Activated CD8-positive, alpha-beta T cell treated with anti-CD3 and anti-CD28 coated beads for 36 hours (primary cell): ENCODE results near the gene DDRGK1. TPM values are rescaled to one million over a fixed set of nuclear protein-coding genes. Genes with fewer than 3 reads are reported as not detected.

ENCODE experiments used
- ATAC-seq: fragments of 200-7000 bp; cut with Tn5 transposase; one replicate; pipeline ENCODE4 v1.10.0; 2021; ENCODE audit warnings: mild to moderate bottlenecking, moderate library complexity
- CTCF ChIA-PET: fragments of 350-600 bp; sonication (Branson Sonifier 250); formaldehyde crosslinking; loops from one replicate; lab custom pipeline; 2021; ENCODE audit warnings: antibody characterized with exemption; lab: Charles Lee
- POLR2A ChIA-PET: fragments of 350-600 bp; sonication (Branson Sonifier 250); formaldehyde crosslinking; loops from one replicate; lab custom pipeline; 2021; ENCODE audit warnings: antibody characterized with exemption; lab: Charles Lee
- DNase-seq: peaks from one replicate; pipeline ENCODE4 v3.0.0-alpha.2; 2020
- H3K27ac Mint-ChIP-seq: one replicate; pipeline ENCODE4 v1.8.0; 2021; ENCODE audit warnings: mild to moderate bottlenecking, mixed read lengths
- H3K27me3 Mint-ChIP-seq: one replicate; pipeline ENCODE4 v1.8.0; 2021; ENCODE audit warnings: mixed read lengths
- H3K36me3 Mint-ChIP-seq: one replicate; pipeline ENCODE4 v1.8.0; 2021; ENCODE audit warnings: low read depth, mixed read lengths
- H3K4me1 Mint-ChIP-seq: one replicate; pipeline ENCODE4 v1.8.0; 2021; ENCODE audit warnings: low read depth, mixed read lengths
- H3K4me3 Mint-ChIP-seq: one replicate; pipeline ENCODE4 v1.8.0; 2021; ENCODE audit warnings: mild to moderate bottlenecking, moderate library complexity, mixed read lengths
- H3K9me3 Mint-ChIP-seq: one replicate; pipeline ENCODE4 v1.8.0; 2021; ENCODE audit warnings: mixed read lengths
- CTCF ChIP-seq: fragments of 200-600 bp; IDR thresholded peaks from one replicate; pipeline ENCODE4 v1.8.0; 2022; ENCODE audit warnings: antibody characterized with exemption, mild to moderate bottlenecking
- intact Hi-C: fragments of 100-400 bp; cut with micrococcal nuclease; formaldehyde crosslinking; loops from one replicate; pipeline ENCODE4 v1.10.0; 2022
- total RNA-seq, 2 experiments: library from RNA; stranded (reverse); gene quantifications; one replicate each; pipeline ENCODE4 v1.2.3, GENCODE V29; 2021

DDRGK1 gene
- total RNA-seq, 2 experiments from 2014 or later, result 50.1 to 54.1 TPM

GRCh38 chr20:3174442-3175261 lies 29.8 kb downstream of the DDRGK1 start:
- no peak for TF ChIP-seq CTCF
- H3K4me3 Mint-ChIP-seq, result peak overlapping the region; percentile 81
- H3K27ac Mint-ChIP-seq, result no peak overlapping the region
- peaks cover 13% of the 10 kb centered on the region for H3K27me3 Mint-ChIP-seq
- H3K4me1 Mint-ChIP-seq, result peaks cover 13% of the 10 kb centered on the region
- no peak for ATAC-seq
- no peak for DNase-seq
- no peaks in the 10 kb centered on the region for H3K36me3 Mint-ChIP-seq
- intact Hi-C loops, result no loop called here
- H3K9me3 Mint-ChIP-seq, result no peaks in the 10 kb centered on the region
- ChIA-PET CTCF (interaction anchor here (0.9 kb wide), 1 partner anchor 44 kb away, joined by 3 read pairs; no protein-coding TSS in a partner anchor), POLR2A (interaction anchor here (0.6 kb wide), 1 partner anchor 594 kb away, joined by 3 read pairs; no protein-coding TSS in a partner anchor)

GRCh38 chr20:3173610-3174441 lies 30.7 kb downstream of the DDRGK1 start:
- Mint-ChIP-seq H3K4me3 (peak overlapping the region; percentile 81), H3K36me3 (no peaks in the 10 kb centered on the region), H3K27ac (no peak overlapping the region), H3K27me3 (peaks cover 17% of the 10 kb centered on the region), H3K9me3 (no peaks in the 10 kb centered on the region), H3K4me1 (peaks cover 13% of the 10 kb centered on the region)
- intact Hi-C loops, result no loop called here
- ChIA-PET CTCF (no interaction called here), POLR2A (interaction anchor here (0.6 to 3.2 kb wide), 2 partner anchors 15 to 595 kb away, joined by 3 to 25 read pairs; partner anchors contain the start of genes FASTKD5 and UBOX5)
- peak; percentile 17 for TF ChIP-seq CTCF
- ATAC-seq, result peak; percentile 31
- peak; percentile 90 for DNase-seq

- Mint-ChIP-seq H3K4me3 (peak within 1 kb of the TSS; percentile 81), H3K36me3 (no peaks in the 10 kb centered on the region), H3K27ac (no peak within 1 kb of the TSS), H3K27me3 (peaks cover 22% of the 10 kb centered on the region), H3K9me3 (no peaks in the 10 kb centered on the region), H3K4me1 (peaks cover 17% of the 10 kb centered on the region)
- POLR2A ChIA-PET, result interaction anchor here (3.2 kb wide), 1 partner anchor 14 kb away, joined by 25 read pairs; the partner anchor contains the start of genes FASTKD5 and UBOX5
- intact Hi-C loops, result no loop called here
- ATAC-seq, result peak; percentile 92
- DNase-seq, result peak; percentile 89
- CTCF ChIA-PET, result interaction anchor here (1.0 kb wide), 1 partner anchor 43 kb away, joined by 3 read pairs; no protein-coding TSS in a partner anchor
- no peak for TF ChIP-seq CTCF
Observed at GRCh38 chr20:3172933-3173609, 31.4 kb downstream of the DDRGK1 start, which contains the start of gene LZTS3. Gene LZTS3, minus strand, starts transcription at chr20:3173549. Its CDS starts 6,386 bp downstream, at chr20:3167163.

GRCh38 chr20:3172126-3172932 lies 32.2 kb downstream of the DDRGK1 start:
- ATAC-seq (no peak), DNase-seq (no peak)
- Mint-ChIP-seq H3K4me3 (peak overlapping the region; percentile 69), H3K27me3 (peaks cover 25% of the 10 kb centered on the region), H3K4me1 (peaks cover 17% of the 10 kb centered on the region), H3K27ac (no peak overlapping the region), H3K36me3 (no peaks in the 10 kb centered on the region), H3K9me3 (no peaks in the 10 kb centered on the region)
- ChIA-PET POLR2A (interaction anchor here (1.4 to 3.2 kb wide), 2 partner anchors 14 to 332 kb away, joined by 3 to 25 read pairs; partner anchors contain the start of genes FASTKD5, PCED1A, UBOX5 and VPS16), CTCF (interaction anchor here (1.0 kb wide), 1 partner anchor 42 kb away, joined by 3 read pairs; no protein-coding TSS in a partner anchor)
- intact Hi-C loops, result no loop called here
- TF ChIP-seq CTCF, result no peak
